Amygdala (tissue), 56 donors: ENCODE results near the gene TUFT1.

Experiments used
- DNase-seq, 56 donors: peaks; one replicate each; lab custom pipeline; 2025; lab: John Stamatoyannopoulos, UW

The TUFT1 gene

GRCh38 chr1:151540021-151540981 is at the start of gene TUFT1:
Gene TUFT1 (plus strand): TSS chr1:151540309. CDS start chr1:151540367, 58 bp downstream.
- DNase-seq = peak in 55 of 56 donors; percentile 19 to 93 (median 72)

- DNase-seq = no peak
Observed at GRCh38 chr1:151491641-151492040, 48.5 kb upstream of the TUFT1 start.

- no peak for DNase-seq
Observed at GRCh38 chr1:151492120-151492519, 48.0 kb upstream of the TUFT1 start.

GRCh38 chr1:151493042-151493441 is 47.1 kb upstream of the TUFT1 start:
- DNase-seq = no peak

- DNase-seq = peak in 9 of 56 donors; percentile 10 to 28 (median 16)
Observed at GRCh38 chr1:151494741-151495281, 45.3 kb upstream of the TUFT1 start.

GRCh38 chr1:151495316-151495715 is 44.8 kb upstream of the TUFT1 start:
- DNase-seq = peak in 1 of 56 donors; percentile 4

- no peak for DNase-seq
Observed at GRCh38 chr1:151499365-151499764, 40.7 kb upstream of the TUFT1 start.

GRCh38 chr1:151499930-151500329 is 40.2 kb upstream of the TUFT1 start:
- DNase-seq = no peak

GRCh38 chr1:151501474-151501873 is 38.6 kb upstream of the TUFT1 start:
- no peak for DNase-seq

- no peak for DNase-seq
Observed at GRCh38 chr1:151502035-151502700, 37.9 kb upstream of the TUFT1 start.

- no peak for DNase-seq
Observed at GRCh38 chr1:151502859-151503780, 37.0 kb upstream of the TUFT1 start.

- DNase-seq = no peak
Observed at GRCh38 chr1:151504252-151504651, 35.9 kb upstream of the TUFT1 start.

GRCh38 chr1:151504759-151505158 is 35.4 kb upstream of the TUFT1 start:
- DNase-seq = no peak

GRCh38 chr1:151508833-151509232 is 31.3 kb upstream of the TUFT1 start:
- DNase-seq = no peak

- DNase-seq = no peak
Observed at GRCh38 chr1:151509350-151510019, 30.6 kb upstream of the TUFT1 start.

GRCh38 chr1:151510020-151510405 is 30.1 kb upstream of the TUFT1 start:
- DNase-seq = no peak

GRCh38 chr1:151510614-151510956 is 29.5 kb upstream of the TUFT1 start:
- DNase-seq = no peak

- DNase-seq = peak; percentile 31 to 96 (median 86)
Observed at GRCh38 chr1:151510957-151511635, 29.0 kb upstream of the TUFT1 start, which contains the start of gene CGN. Gene CGN (plus strand): TSS chr1:151511387. CDS start chr1:151518520, 7,133 bp downstream.

- peak in 22 of 56 donors; percentile 9 to 70 (median 50) for DNase-seq
Observed at GRCh38 chr1:151511636-151512215, 28.4 kb upstream of the TUFT1 start.
